ENCODE results near the gene FBXW11.
"Not testable (repeated sequence)": the region's sequence is repeated elsewhere in the genome, so short reads cannot be mapped to it uniquely, and the experiment has no call there.

Gene FBXW11

GRCh38 chr5:171945066-171945465 is 61.4 kb downstream of the FBXW11 start:
- no peak overlapping the region for H3K27ac ChIP-seq (replicated peaks)
- no peak for DNase-seq (ENCODE audit: low read depth in 1 of 2, low spot score in 1 of 2)
- no peaks in the 10 kb centered on the region for H3K27me3 ChIP-seq (ENCODE audit: insufficient read depth, poor library complexity, severe bottlenecking)
- H3K4me3 ChIP-seq (replicated peaks; ENCODE audit: insufficient read depth, low read length) = no peak overlapping the region
- no peak for TF ChIP-seq REST (IDR thresholded peaks at IDR 0.05; ENCODE audit: insufficient replicate concordance, low read depth)
- no peak for TF ChIP-seq POLR2AphosphoS5 (IDR thresholded peaks at IDR 0.05; ENCODE audit: low read depth)
- TF ChIP-seq CTCF (IDR thresholded peaks at IDR 0.05; ENCODE audit: insufficient read depth, low read length) = no peak
- TF ChIP-seq GABPA (IDR thresholded peaks at IDR 0.05; ENCODE audit: low read depth) = no peak
- TF ChIP-seq SPI1 (IDR thresholded peaks at IDR 0.05; ENCODE audit: borderline replicate concordance, low read depth) = no peak

- not testable (repeated sequence) for H3K4me3 ChIP-seq (replicated peaks; ENCODE audit: insufficient read depth, low read length); DNase-seq (ENCODE audit: low read depth in 1 of 2, low spot score in 1 of 2); H3K27ac ChIP-seq (replicated peaks); H3K27me3 ChIP-seq (ENCODE audit: insufficient read depth, poor library complexity, severe bottlenecking)
Measured at GRCh38 chr5:171942112-171942516, 64.3 kb downstream of the FBXW11 start.

- H3K4me3 ChIP-seq (replicated peaks; ENCODE audit: insufficient read depth, low read length); H3K27ac ChIP-seq (replicated peaks); DNase-seq (ENCODE audit: low read depth in 1 of 2, low spot score in 1 of 2): not testable (repeated sequence)
Measured at GRCh38 chr5:171941675-171942074, 64.8 kb downstream of the FBXW11 start.

GRCh38 chr5:171941275-171941674 is 65.2 kb downstream of the FBXW11 start:
- DNase-seq (ENCODE audit: low read depth in 1 of 2, low spot score in 1 of 2); H3K27me3 ChIP-seq (ENCODE audit: insufficient read depth, poor library complexity, severe bottlenecking); H3K27ac ChIP-seq (replicated peaks); H3K4me3 ChIP-seq (replicated peaks; ENCODE audit: insufficient read depth, low read length): not testable (repeated sequence)

More at GRCh38 chr5:171941675-171942074, 64.8 kb downstream of the FBXW11 start:
- H3K27me3 ChIP-seq (ENCODE audit: insufficient read depth, poor library complexity, severe bottlenecking) = not testable (repeated sequence)

GRCh38 chr5:171939951-171940350 is 66.5 kb downstream of the FBXW11 start:
- H3K4me3 ChIP-seq (replicated peaks; ENCODE audit: insufficient read depth, low read length) = no peak overlapping the region
- no peak for TF ChIP-seq GABPA (IDR thresholded peaks at IDR 0.05; ENCODE audit: low read depth)
- no peak for TF ChIP-seq REST (IDR thresholded peaks at IDR 0.05; ENCODE audit: insufficient replicate concordance, low read depth)
- TF ChIP-seq POLR2AphosphoS5 (IDR thresholded peaks at IDR 0.05; ENCODE audit: low read depth) = no peak
- no peak for TF ChIP-seq CTCF (IDR thresholded peaks at IDR 0.05; ENCODE audit: insufficient read depth, low read length)
- TF ChIP-seq SPI1 (IDR thresholded peaks at IDR 0.05; ENCODE audit: borderline replicate concordance, low read depth) = no peak
- H3K27me3 ChIP-seq (ENCODE audit: insufficient read depth, poor library complexity, severe bottlenecking) = no peaks in the 10 kb centered on the region
- no peak overlapping the region for H3K27ac ChIP-seq (replicated peaks)
- no peak for DNase-seq (ENCODE audit: low read depth in 1 of 2, low spot score in 1 of 2)
